K562 (cell line): ENCODE data around the gene CHTOP. TPM values are rescaled to one million over a fixed set of nuclear protein-coding genes. Genes with fewer than 3 reads are reported as not detected.
A peak's percentile ranks its signal among the peaks of the same experiment; 100 is the strongest.

ENCODE experiments used
- AFF1 ChIP-seq, 2 experiments: fragments of 450-650 bp; IDR thresholded peaks; 2 replicates each; pipeline ENCODE4 v1.6.1; 2018; ENCODE audit warnings: mild to moderate bottlenecking in 2 of 2, low read depth in 1 of 2; ENCODE audit not compliant: partially characterized antibody in 2 of 2
- CEBPG ChIP-seq, 3 experiments: fragments of 200-800 bp in 1 of 3; sonication (Bioruptor generic) in 1 of 3; sonication (generic) in 1 of 3; formaldehyde crosslinking in 1 of 3; IDR thresholded peaks in 2 of 3; conservative IDR thresholded peaks in 1 of 3; 2 replicates each; pipeline versions ENCODE4 v1.6.1 to v1.8.0; 2016 to 2022; ENCODE audit warnings: missing compliant biosample characterization in 2 of 3, missing genetic modification characterization in 2 of 3, mild to moderate bottlenecking in 1 of 3, missing genetic modification reagents in 1 of 3
- CSDE1 ChIP-seq, 2 experiments: fragments of 450-650 bp; IDR thresholded peaks; 2 replicates each; pipeline ENCODE4 v1.6.1; 2016; ENCODE audit warnings: mild to moderate bottlenecking in 1 of 2
- IFI16 ChIP-seq: fragments of 250-450 bp; sonication (Bioruptor Pico); IDR thresholded peaks from 2 replicates; pipeline ENCODE4 v2.1.2; 2022; ENCODE audit warnings: mild to moderate bottlenecking, inconsistent platforms
- KDM2B ChIP-seq: fragments of 250-450 bp; sonication (Bioruptor Pico); IDR thresholded peaks from 2 replicates; pipeline ENCODE4 v1.8.0; 2021; ENCODE audit warnings: mild to moderate bottlenecking, moderate library complexity
- NCOR1 ChIP-seq: fragments of 450-650 bp; IDR thresholded peaks from 2 replicates; pipeline ENCODE4 v1.6.1; 2016; ENCODE audit warnings: mild to moderate bottlenecking, moderate library complexity
- RBM25 ChIP-seq: fragments of 200-400 bp; formaldehyde crosslinking; IDR thresholded peaks from 2 replicates; pipeline ENCODE4 v1.6.1; 2018; ENCODE audit warnings: low read length, low read depth, moderate library complexity; ENCODE audit not compliant: severe bottlenecking
- SMAD2 ChIP-seq: fragments of 150-350 bp; IDR thresholded peaks from 2 replicates; pipeline ENCODE4 v1.6.1; 2014; ENCODE audit warnings: low read depth, mild to moderate bottlenecking, low read length
- TAF9B ChIP-seq: fragments of 450-650 bp; IDR thresholded peaks from 2 replicates; pipeline ENCODE4 v1.6.1; 2018; ENCODE audit warnings: mild to moderate bottlenecking; ENCODE audit not compliant: partially characterized antibody
- TCF15 ChIP-seq: fragments of 250-450 bp; sonication (Bioruptor Pico); IDR thresholded peaks from 2 replicates; pipeline ENCODE4 v1.8.0; 2022; ENCODE audit warnings: moderate library complexity, mild to moderate bottlenecking, inconsistent platforms
- ZBTB2 ChIP-seq: fragments of 450-650 bp; IDR thresholded peaks from 2 replicates; pipeline ENCODE4 v1.6.1; 2016; ENCODE audit warnings: antibody characterized with exemption
- ZNF277 ChIP-seq: fragments of 250-450 bp; sonication (Bioruptor Pico); IDR thresholded peaks from 2 replicates; pipeline ENCODE4 v1.8.0; 2022; ENCODE audit warnings: inconsistent platforms, mild to moderate bottlenecking, moderate library complexity, borderline replicate concordance
- ZNF354B ChIP-seq: fragments of 250-450 bp; sonication (Bioruptor Pico); IDR thresholded peaks from 2 replicates; pipeline ENCODE4 v1.4.0; 2020
- ZNF592 ChIP-seq: fragments of 450-650 bp; IDR thresholded peaks from 2 replicates; pipeline ENCODE4 v1.6.1; 2017; ENCODE audit warnings: antibody characterized with exemption, mild to moderate bottlenecking
- polyA plus RNA-seq, 8 experiments: library from polyadenylated mRNA; depleted of rRNA in 4 of 8; stranded (reverse) in 5 of 8; unstranded in 3 of 8; fragments of >200 nt; fragmentation: Nextera tagmentation in 2 of 8; fragmentation: Illumina TruSeq in 1 of 8; extraction: Ambion mirVana in 2 of 8; extraction: Trizol in 1 of 8; gene quantifications; 2 replicates each; pipeline versions ENCODE4 v1.2.1 to v1.2.3, GENCODE V29; 2011 to 2014; ENCODE audit warnings: inconsistent platforms in 1 of 8, missing spikeins in 1 of 8
- total RNA-seq, 7 experiments: library from RNA; depleted of rRNA in 6 of 7; stranded (reverse); fragments of >200 nt in 6 of 7; fragmentation: Illumina TruSeq in 2 of 7; extraction: Trizol in 2 of 7; gene quantifications; 2 replicates each; pipeline versions ENCODE4 v1.2.1 to v1.2.3, GENCODE V29; 2011 to 2021; ENCODE audit warnings: low replicate concordance in 1 of 7

The CHTOP gene
- total and polyA plus RNA-seq, 9 of the 15 experiments (the other 6 are each of a cell fraction or from before 2014, with no cell fraction given): 10.2 to 91.8 (median 60.8) TPM

- TF ChIP-seq TCF15: no peak
- no peak for TF ChIP-seq SMAD2
- peak; percentile 48; the same call in 1 of the 2 replicates for TF ChIP-seq KDM2B
- TF ChIP-seq NCOR1: 0 out of 2 replicates have a peak, but pooled peaks have one; percentile 9
- no peak for TF ChIP-seq ZNF354B (CRISPR knock-in tag)
- peak in 1 of 2 experiments; percentile 88; a peak in 2 of 4 replicates for TF ChIP-seq CSDE1 (IDR thresholded peaks at IDR 0.05)
- peak; percentile 94 for TF ChIP-seq ZNF592
- TF ChIP-seq RBM25: peak; percentile 96
- 0 out of 2 replicates have a peak, but pooled peaks have one; percentile 64 for TF ChIP-seq ZBTB2
- no peak for TF ChIP-seq CEBPG (CRISPR knock-in tag; IDR thresholded peaks at IDR 0.05)
- TF ChIP-seq CEBPG (tag; conservative IDR thresholded peaks at IDR 0.05 in 1 of 2, IDR thresholded peaks at IDR 0.05 in 1 of 2): peak in 1 of 2 experiments; percentile 80; a peak in 3 of 4 replicates
- TF ChIP-seq AFF1 (IDR thresholded peaks at IDR 0.05; ENCODE audit: low read depth in 1 of 2, partially characterized antibody in 2 of 2): no peak
- no peak for TF ChIP-seq IFI16 (CRISPR knock-in tag)
- TF ChIP-seq TAF9B: peak; percentile 89
- TF ChIP-seq ZNF277 (CRISPR knock-in tag): no peak
Observed at GRCh38 chr1:153670859-153671627, 37.2 kb downstream of the CHTOP start, which contains the start of gene ILF2 (continued).
